Measurements from ENCODE around the gene GPC6.

Gene GPC6

DNA sequence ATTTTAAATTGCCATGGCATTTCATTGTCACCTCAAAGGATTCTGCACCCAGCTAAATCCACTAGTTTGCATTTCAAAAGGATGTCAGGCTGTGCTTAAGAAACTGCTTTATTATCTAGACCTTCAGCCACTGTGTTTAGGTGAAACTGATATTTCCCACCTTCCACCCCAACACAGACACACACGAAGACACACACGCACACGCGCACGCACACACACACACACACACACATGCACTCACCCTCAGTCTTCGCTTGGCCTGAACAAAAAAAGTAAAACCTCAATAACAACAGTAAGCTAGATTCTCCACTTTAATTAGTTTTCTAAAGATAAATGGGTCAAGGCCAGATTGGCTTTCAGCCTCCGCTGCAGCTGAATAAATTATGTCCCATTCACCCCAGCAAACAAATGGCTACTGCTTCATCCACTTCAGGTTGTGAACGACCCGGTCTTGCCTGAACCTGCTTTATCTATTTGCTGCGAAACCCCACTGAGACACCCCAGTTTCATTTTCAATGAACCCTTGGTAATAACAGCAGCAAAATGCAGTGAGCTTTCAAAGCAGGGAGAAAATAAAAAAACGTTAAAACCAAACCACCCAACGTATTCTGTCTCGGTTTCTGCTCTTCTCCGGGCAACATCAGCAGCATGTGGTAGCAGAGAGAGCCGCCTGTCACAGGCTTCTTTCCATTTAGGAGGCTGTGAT lies 1086.1 kb downstream of the GPC6 start:
- H3K4me2 ChIP-seq = peak overlapping the region; percentile 95
- H3K4me3 ChIP-seq (IDR thresholded peaks at IDR 0.05; ENCODE audit: insufficient read depth, low read depth, low read length) = no peak overlapping the region
- H3K4me1 ChIP-seq (ENCODE audit: low read depth, poor library complexity, severe bottlenecking) = peaks cover 65% of the 10 kb centered on the region
- H3K9ac ChIP-seq = peak overlapping the region; percentile 42
- peak overlapping the region; percentile 80 for H3K27ac ChIP-seq
- no peaks in the 10 kb centered on the region for H3K36me3 ChIP-seq (ENCODE audit: insufficient read depth)
- H2AFZ ChIP-seq (ENCODE audit: low read depth) = peak overlapping the region; percentile 55
- TF ChIP-seq, protein P1, sequence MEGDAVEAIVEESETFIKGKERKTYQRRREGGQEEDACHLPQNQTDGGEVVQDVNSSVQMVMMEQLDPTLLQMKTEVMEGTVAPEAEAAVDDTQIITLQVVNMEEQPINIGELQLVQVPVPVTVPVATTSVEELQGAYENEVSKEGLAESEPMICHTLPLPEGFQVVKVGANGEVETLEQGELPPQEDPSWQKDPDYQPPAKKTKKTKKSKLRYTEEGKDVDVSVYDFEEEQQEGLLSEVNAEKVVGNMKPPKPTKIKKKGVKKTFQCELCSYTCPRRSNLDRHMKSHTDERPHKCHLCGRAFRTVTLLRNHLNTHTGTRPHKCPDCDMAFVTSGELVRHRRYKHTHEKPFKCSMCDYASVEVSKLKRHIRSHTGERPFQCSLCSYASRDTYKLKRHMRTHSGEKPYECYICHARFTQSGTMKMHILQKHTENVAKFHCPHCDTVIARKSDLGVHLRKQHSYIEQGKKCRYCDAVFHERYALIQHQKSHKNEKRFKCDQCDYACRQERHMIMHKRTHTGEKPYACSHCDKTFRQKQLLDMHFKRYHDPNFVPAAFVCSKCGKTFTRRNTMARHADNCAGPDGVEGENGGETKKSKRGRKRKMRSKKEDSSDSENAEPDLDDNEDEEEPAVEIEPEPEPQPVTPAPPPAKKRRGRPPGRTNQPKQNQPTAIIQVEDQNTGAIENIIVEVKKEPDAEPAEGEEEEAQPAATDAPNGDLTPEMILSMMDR (conservative IDR thresholded peaks at IDR 0.05; ENCODE audit: low read depth, low read length) = no peak
- H3K27me3 ChIP-seq (ENCODE audit: insufficient read depth, low read depth) = no peaks in the 10 kb centered on the region
- H3K79me2 ChIP-seq (ENCODE audit: insufficient read depth, low read depth) = no peaks in the 10 kb centered on the region
- no peaks in the 10 kb centered on the region for H4K20me1 ChIP-seq (ENCODE audit: insufficient read depth)

DNA sequence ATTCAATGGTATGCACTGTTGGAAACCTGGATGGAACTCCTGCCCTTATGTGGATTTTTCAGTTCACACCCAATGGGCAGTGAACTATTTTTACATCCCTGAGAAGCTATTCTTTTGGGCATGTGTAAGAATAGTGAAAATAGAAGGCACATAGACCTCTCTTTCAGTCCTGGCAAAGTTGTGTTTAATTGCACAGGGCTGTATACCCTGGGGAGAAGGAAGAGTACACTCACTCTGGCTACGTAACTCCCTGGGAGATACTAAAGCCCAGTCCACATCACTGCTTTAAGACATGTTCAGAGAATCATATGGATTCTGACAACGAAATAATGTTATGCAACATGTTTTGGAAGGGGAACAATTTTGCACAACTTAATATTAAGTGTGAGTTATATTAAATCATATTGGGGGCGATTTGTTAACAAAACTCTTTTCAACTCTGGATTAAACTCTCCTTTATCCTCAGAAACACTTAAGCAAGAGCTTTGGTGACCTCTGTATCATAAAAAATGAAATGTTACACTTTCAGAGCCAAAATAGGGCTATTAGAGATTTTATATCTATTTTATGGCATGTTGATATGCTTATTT lies 1086.8 kb downstream of the GPC6 start:
- Histone ChIP-seq H3K79me2 (ENCODE audit: insufficient read depth, low read depth) (no peaks in the 10 kb centered on the region), H3K4me3 (IDR thresholded peaks at IDR 0.05; ENCODE audit: insufficient read depth, low read depth, low read length) (no peak overlapping the region), H3K36me3 (ENCODE audit: insufficient read depth) (no peaks in the 10 kb centered on the region), H3K4me1 (ENCODE audit: low read depth, poor library complexity, severe bottlenecking) (peaks cover 73% of the 10 kb centered on the region), H3K27ac (peak overlapping the region; percentile 80), H2AFZ (ENCODE audit: low read depth) (peak overlapping the region; percentile 55), H4K20me1 (ENCODE audit: insufficient read depth) (no peaks in the 10 kb centered on the region), H3K9ac (peak overlapping the region; percentile 42), H3K4me2 (peak overlapping the region; percentile 95), H3K27me3 (ENCODE audit: insufficient read depth, low read depth) (no peaks in the 10 kb centered on the region)
- TF ChIP-seq, protein P1 (conservative IDR thresholded peaks at IDR 0.05; ENCODE audit: low read depth, low read length) = no peak

DNA sequence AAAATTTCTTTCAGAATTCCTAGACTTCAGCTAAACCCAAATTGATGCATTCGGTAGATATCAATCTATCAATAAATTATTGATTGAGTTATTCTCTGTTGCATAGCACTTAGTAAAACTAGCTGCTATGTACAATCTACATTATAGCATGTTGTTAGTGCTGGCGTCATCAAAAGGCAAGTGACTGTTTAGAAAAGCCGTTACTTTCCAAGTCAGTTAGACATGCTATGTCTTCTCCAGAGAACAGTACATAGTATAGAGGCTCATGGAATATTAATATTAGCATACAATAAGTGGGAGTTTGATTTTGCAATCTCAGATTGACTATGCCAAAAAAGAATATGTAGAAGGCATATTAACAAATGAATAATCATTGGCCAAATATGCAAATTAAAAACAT lies 1087.3 kb downstream of the GPC6 start:
- Histone ChIP-seq H3K27ac (peak overlapping the region; percentile 80), H3K4me2 (peak overlapping the region; percentile 95; the same call in 1 of the 2 replicates), H4K20me1 (ENCODE audit: insufficient read depth) (no peaks in the 10 kb centered on the region), H3K9ac (no peak overlapping the region), H3K79me2 (ENCODE audit: insufficient read depth, low read depth) (no peaks in the 10 kb centered on the region), H3K4me1 (ENCODE audit: low read depth, poor library complexity, severe bottlenecking) (peaks cover 78% of the 10 kb centered on the region), H3K27me3 (ENCODE audit: insufficient read depth, low read depth) (no peaks in the 10 kb centered on the region), H2AFZ (ENCODE audit: low read depth) (no peak overlapping the region), H3K36me3 (ENCODE audit: insufficient read depth) (no peaks in the 10 kb centered on the region), H3K4me3 (IDR thresholded peaks at IDR 0.05; ENCODE audit: insufficient read depth, low read depth, low read length) (no peak overlapping the region)
- TF ChIP-seq, protein P1 (conservative IDR thresholded peaks at IDR 0.05; ENCODE audit: low read depth, low read length) = no peak

DNA sequence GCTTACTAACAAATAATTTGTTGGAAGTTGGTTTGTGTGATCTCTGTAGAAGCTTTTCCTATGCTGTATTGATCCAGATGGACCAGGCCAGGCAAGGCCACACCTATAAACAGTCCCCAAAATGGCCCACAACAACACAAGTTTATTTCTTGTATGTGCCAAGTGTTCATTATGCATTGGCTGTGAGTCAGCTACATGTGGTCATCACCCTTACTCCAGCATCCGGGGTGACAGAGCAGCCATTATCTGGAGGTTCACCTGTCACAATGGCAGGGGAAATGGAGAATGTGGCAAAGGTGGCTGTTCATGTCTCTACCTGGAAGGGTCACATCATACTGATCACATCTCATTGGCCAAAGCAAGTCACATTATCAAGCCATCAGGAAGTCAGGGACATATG lies 1088.6 kb downstream of the GPC6 start:
- no peaks in the 10 kb centered on the region for H3K36me3 ChIP-seq (ENCODE audit: insufficient read depth)
- no peak overlapping the region for H3K4me2 ChIP-seq
- no peaks in the 10 kb centered on the region for H3K79me2 ChIP-seq (ENCODE audit: insufficient read depth, low read depth)
- no peak overlapping the region for H3K9ac ChIP-seq
- TF ChIP-seq, protein P1 (conservative IDR thresholded peaks at IDR 0.05; ENCODE audit: low read depth, low read length) = no peak
- H3K27me3 ChIP-seq (ENCODE audit: insufficient read depth, low read depth) = no peaks in the 10 kb centered on the region
- no peak overlapping the region for H2AFZ ChIP-seq (ENCODE audit: low read depth)
- H3K4me1 ChIP-seq (ENCODE audit: low read depth, poor library complexity, severe bottlenecking) = peaks cover 87% of the 10 kb centered on the region
- H3K27ac ChIP-seq = no peak overlapping the region
- no peak overlapping the region for H3K4me3 ChIP-seq (IDR thresholded peaks at IDR 0.05; ENCODE audit: insufficient read depth, low read depth, low read length)
- H4K20me1 ChIP-seq (ENCODE audit: insufficient read depth) = no peaks in the 10 kb centered on the region
